Stimulated activated naive CD4-positive, alpha-beta T cell (primary cell): ENCODE data around the gene DARS2.
"Not testable (repeated sequence)": the region's sequence is repeated elsewhere in the genome, so short reads cannot be mapped to it uniquely, and the experiment has no call there.

Experiments
- DNase-seq, 6 experiments: peaks; one replicate each; lab custom pipeline; 2025; lab: John Stamatoyannopoulos, UW

DARS2 gene

GRCh38 chr1:173862146-173862768 lies 37.8 kb downstream of the DARS2 start:
- DNase-seq = not testable (repeated sequence)

GRCh38 chr1:173862769-173863223 lies 38.3 kb downstream of the DARS2 start:
- DNase-seq = no peak

GRCh38 chr1:173863224-173864161 lies 39.0 kb downstream of the DARS2 start:
- DNase-seq = no peak

- DNase-seq = peak in 1 of 6 experiments; percentile 4
Observed at GRCh38 chr1:173864179-173864867, 39.9 kb downstream of the DARS2 start.

GRCh38 chr1:173865468-173866164 lies 41.1 kb downstream of the DARS2 start:
- peak in 1 of 6 experiments; percentile 7 for DNase-seq

GRCh38 chr1:173866413-173867115 lies 42.1 kb downstream of the DARS2 start:
- no peak for DNase-seq

GRCh38 chr1:173867141-173867752 lies 42.8 kb downstream of the DARS2 start:
- peak in 1 of 6 experiments; percentile 68 for DNase-seq

- peak; percentile 96 to 99 (median 99) for DNase-seq
Observed at GRCh38 chr1:173867753-173868265, 43.3 kb downstream of the DARS2 start, which contains the start of gene GAS5. TSS of gene GAS5 (minus strand) at chr1:173867989.

- DNase-seq = peak; percentile 84 to 96 (median 92)
Observed at GRCh38 chr1:173868266-173869020, 44.0 kb downstream of the DARS2 start, which contains the start of gene ZBTB37. TSS of gene ZBTB37 (plus strand) at chr1:173868380. CDS start at chr1:173870226, 1,846 bp downstream.

- DNase-seq = no peak
Observed at GRCh38 chr1:173869021-173869359, 44.5 kb downstream of the DARS2 start.

- DNase-seq = peak in 1 of 6 experiments; percentile 7
Observed at GRCh38 chr1:173870252-173871075, 46.0 kb downstream of the DARS2 start.

- DNase-seq = no peak
Observed at GRCh38 chr1:173871091-173871490, 46.6 kb downstream of the DARS2 start.

GRCh38 chr1:173871500-173871899 lies 47.0 kb downstream of the DARS2 start:
- DNase-seq = no peak

- DNase-seq = no peak
Observed at GRCh38 chr1:173876732-173877131, 52.3 kb downstream of the DARS2 start.

GRCh38 chr1:173878251-173878650 lies 53.8 kb downstream of the DARS2 start:
- DNase-seq = no peak

GRCh38 chr1:173881117-173881516 lies 56.6 kb downstream of the DARS2 start:
- not testable (repeated sequence) for DNase-seq

GRCh38 chr1:173884701-173885100 lies 60.2 kb downstream of the DARS2 start:
- no peak for DNase-seq

- no peak for DNase-seq
Observed at GRCh38 chr1:173886746-173887611, 62.5 kb downstream of the DARS2 start.
